Measurements from ENCODE around the gene RHOJ. TPM values are rescaled to one million over a fixed set of nuclear protein-coding genes. Genes with fewer than 3 reads are reported as not detected.
"Not testable (repeated sequence)": the region's sequence is repeated elsewhere in the genome, so short reads cannot be mapped to it uniquely, and the experiment has no call there.

The RHOJ gene
- total and polyA plus RNA-seq, 2 donors from 2014 or later: 4.0 to 20.0 TPM

GRCh38 chr14:63300854-63301253 is 96.6 kb downstream of the RHOJ start:
- no peaks in the 10 kb centered on the region for H3K27me3 ChIP-seq (ENCODE audit: control insufficient read depth, insufficient read depth, low read length)
- H3K27ac ChIP-seq (ENCODE audit: low read depth in 2 of 2, low read length in 2 of 2): no peak overlapping the region
- no peaks in the 10 kb centered on the region for H3K9me3 ChIP-seq (ENCODE audit: control insufficient read depth in 2 of 3, insufficient read depth in 1 of 3, low read length in 3 of 3)
- FAIRE-seq (no peak), DNase-seq (no peak)
- H3K4me3 ChIP-seq (ENCODE audit: low read length in 3 of 3): no peak overlapping the region
- H3K9ac ChIP-seq (ENCODE audit: low read length in 3 of 3): no peak overlapping the region
- no peaks in the 10 kb centered on the region for H3K4me1 ChIP-seq (ENCODE audit: control insufficient read depth in 2 of 3, insufficient read depth in 2 of 3, low read depth in 1 of 3, low read length in 3 of 3)
- TF ChIP-seq, protein P1, sequence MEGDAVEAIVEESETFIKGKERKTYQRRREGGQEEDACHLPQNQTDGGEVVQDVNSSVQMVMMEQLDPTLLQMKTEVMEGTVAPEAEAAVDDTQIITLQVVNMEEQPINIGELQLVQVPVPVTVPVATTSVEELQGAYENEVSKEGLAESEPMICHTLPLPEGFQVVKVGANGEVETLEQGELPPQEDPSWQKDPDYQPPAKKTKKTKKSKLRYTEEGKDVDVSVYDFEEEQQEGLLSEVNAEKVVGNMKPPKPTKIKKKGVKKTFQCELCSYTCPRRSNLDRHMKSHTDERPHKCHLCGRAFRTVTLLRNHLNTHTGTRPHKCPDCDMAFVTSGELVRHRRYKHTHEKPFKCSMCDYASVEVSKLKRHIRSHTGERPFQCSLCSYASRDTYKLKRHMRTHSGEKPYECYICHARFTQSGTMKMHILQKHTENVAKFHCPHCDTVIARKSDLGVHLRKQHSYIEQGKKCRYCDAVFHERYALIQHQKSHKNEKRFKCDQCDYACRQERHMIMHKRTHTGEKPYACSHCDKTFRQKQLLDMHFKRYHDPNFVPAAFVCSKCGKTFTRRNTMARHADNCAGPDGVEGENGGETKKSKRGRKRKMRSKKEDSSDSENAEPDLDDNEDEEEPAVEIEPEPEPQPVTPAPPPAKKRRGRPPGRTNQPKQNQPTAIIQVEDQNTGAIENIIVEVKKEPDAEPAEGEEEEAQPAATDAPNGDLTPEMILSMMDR (IDR thresholded peaks at IDR 0.05; ENCODE audit: borderline replicate concordance, extremely low read depth, insufficient read depth): no peak
- no peaks in the 10 kb centered on the region for H3K36me3 ChIP-seq (ENCODE audit: control insufficient read depth in 2 of 3, insufficient read depth in 3 of 3, low read length in 3 of 3)
- intact Hi-C loops (cut with DNase I): no loop called here

GRCh38 chr14:63301891-63302534 is 97.8 kb downstream of the RHOJ start:
- Histone ChIP-seq H3K4me1 (ENCODE audit: control insufficient read depth in 2 of 3, insufficient read depth in 2 of 3, low read depth in 1 of 3, low read length in 3 of 3) (no peaks in the 10 kb centered on the region), H3K36me3 (ENCODE audit: control insufficient read depth in 2 of 3, insufficient read depth in 3 of 3, low read length in 3 of 3) (no peaks in the 10 kb centered on the region), H3K9me3 (ENCODE audit: control insufficient read depth in 2 of 3, insufficient read depth in 1 of 3, low read length in 3 of 3) (no peaks in the 10 kb centered on the region), H3K27me3 (ENCODE audit: control insufficient read depth, insufficient read depth, low read length) (no peaks in the 10 kb centered on the region), H3K9ac (ENCODE audit: low read length in 3 of 3) (no peak overlapping the region), H3K4me3 (ENCODE audit: low read length in 3 of 3) (no peak overlapping the region), H3K27ac (ENCODE audit: low read depth in 2 of 2, low read length in 2 of 2) (no peak overlapping the region)
- TF ChIP-seq, protein P1 (IDR thresholded peaks at IDR 0.05; ENCODE audit: borderline replicate concordance, extremely low read depth, insufficient read depth): no peak
- DNase-seq (peak in 2 of 5 donors; percentile 12 to 33), FAIRE-seq (no peak)
- intact Hi-C loops (cut with DNase I): no loop called here

- DNase-seq; H3K27ac ChIP-seq (ENCODE audit: low read depth in 2 of 2, low read length in 2 of 2); H3K9me3 ChIP-seq (ENCODE audit: control insufficient read depth in 2 of 3, insufficient read depth in 1 of 3, low read length in 3 of 3); H3K9ac ChIP-seq (ENCODE audit: low read length in 3 of 3); FAIRE-seq; H3K36me3 ChIP-seq (ENCODE audit: control insufficient read depth in 2 of 3, insufficient read depth in 3 of 3, low read length in 3 of 3); H3K27me3 ChIP-seq (ENCODE audit: control insufficient read depth, insufficient read depth, low read length); H3K4me3 ChIP-seq (ENCODE audit: low read length in 3 of 3); intact Hi-C loops (cut with DNase I); H3K4me1 ChIP-seq (ENCODE audit: control insufficient read depth in 2 of 3, insufficient read depth in 2 of 3, low read depth in 1 of 3, low read length in 3 of 3): not testable (repeated sequence)
Measured at GRCh38 chr14:63304429-63304828, 100.2 kb downstream of the RHOJ start.

DNA sequence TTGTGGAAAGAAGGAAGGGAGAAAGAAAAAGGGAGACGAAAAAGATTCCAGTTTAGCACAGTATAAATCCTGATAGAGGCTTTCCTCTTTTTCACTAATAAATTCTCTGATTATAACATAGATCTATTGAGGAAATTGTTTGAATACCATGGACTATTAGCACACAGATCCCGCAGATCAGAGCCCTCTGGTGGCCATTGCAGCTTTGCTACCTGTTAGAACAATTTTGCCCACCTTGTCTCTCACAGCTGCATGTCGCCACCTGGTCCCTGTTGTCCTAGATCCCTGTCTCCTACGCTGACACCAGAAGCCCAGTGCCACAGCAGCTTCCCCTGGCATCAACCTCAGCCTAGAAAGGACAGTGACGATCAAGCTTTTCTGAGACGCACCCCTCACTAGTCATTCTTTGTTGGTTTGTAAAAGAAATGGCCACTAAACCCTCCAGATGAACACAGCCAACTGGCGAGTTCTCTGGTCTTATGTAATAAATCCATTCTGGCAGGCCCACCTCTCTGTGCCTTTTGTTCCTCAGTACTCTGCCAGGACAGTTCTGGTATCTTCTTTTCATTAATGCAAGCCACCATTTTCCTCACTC is 104.6 kb downstream of the RHOJ start:
- no peak for FAIRE-seq
- TF ChIP-seq, protein P1 (IDR thresholded peaks at IDR 0.05; ENCODE audit: borderline replicate concordance, extremely low read depth, insufficient read depth): peak; percentile 22

More for the DNA sequence above, 104.6 kb downstream of the RHOJ start:
- H3K27me3 ChIP-seq (ENCODE audit: control insufficient read depth, insufficient read depth, low read length): no peaks in the 10 kb centered on the region
- no peak overlapping the region for H3K27ac ChIP-seq (ENCODE audit: low read depth in 2 of 2, low read length in 2 of 2)
- H3K4me3 ChIP-seq (ENCODE audit: low read length in 3 of 3): no peak overlapping the region
- no peaks in the 10 kb centered on the region for H3K9me3 ChIP-seq (ENCODE audit: control insufficient read depth in 2 of 3, insufficient read depth in 1 of 3, low read length in 3 of 3)
- no peaks in the 10 kb centered on the region for H3K36me3 ChIP-seq (ENCODE audit: control insufficient read depth in 2 of 3, insufficient read depth in 3 of 3, low read length in 3 of 3)
- intact Hi-C loops (cut with DNase I): no loop called here
- DNase-seq: peak in 1 of 5 donors; percentile 15
- no peak overlapping the region for H3K9ac ChIP-seq (ENCODE audit: low read length in 3 of 3)
- H3K4me1 ChIP-seq (ENCODE audit: control insufficient read depth in 2 of 3, insufficient read depth in 2 of 3, low read depth in 1 of 3, low read length in 3 of 3): no peaks in the 10 kb centered on the region
